CD14-positive monocyte (primary cell): ENCODE data around the gene PRSS50. TPM values are rescaled to one million over a fixed set of nuclear protein-coding genes. Genes with fewer than 3 reads are reported as not detected.

Experiments
- DNase-seq, 3 donors: peaks; one replicate each; pipeline ENCODE4 v3.0.0-alpha.2; 2011 to 2022
- H2AFZ ChIP-seq: 2 replicates; pipeline ENCODE4 v1.6.0; 2012; ENCODE audit warnings: mild to moderate bottlenecking, low read depth, low read length, inconsistent platforms; ENCODE audit not compliant: insufficient read depth, poor library complexity, severe bottlenecking
- H3K27ac ChIP-seq, 2 donors: 1 replicate in 1 of 2; 2 replicates in 1 of 2; pipeline ENCODE4 v1.5.1; 2012 to 2013; ENCODE audit warnings: low read length in 2 of 2, control low read depth in 1 of 2, inconsistent platforms in 1 of 2, low read depth in 1 of 2, mild to moderate bottlenecking in 1 of 2
- H3K27me3 ChIP-seq, 2 donors: one replicate each; pipeline versions ENCODE4 v1.6.0 to v1.6.1; 2011 to 2013; ENCODE audit warnings: low read length in 2 of 2; ENCODE audit not compliant: control insufficient read depth in 2 of 2, insufficient read depth in 2 of 2
- H3K36me3 ChIP-seq, 2 donors: replicated peaks in 1 of 2; 1 replicate in 1 of 2; 2 replicates in 1 of 2; pipeline versions ENCODE4 v1.5.1 to v1.6.1; 2012 to 2013; ENCODE audit warnings: low read length in 2 of 2, control low read depth in 1 of 2, inconsistent platforms in 1 of 2, mild to moderate bottlenecking in 1 of 2; ENCODE audit not compliant: insufficient read depth in 2 of 2, control insufficient read depth in 1 of 2
- H3K4me1 ChIP-seq, 2 donors: 1 replicate in 1 of 2; 2 replicates in 1 of 2; pipeline versions ENCODE4 v1.5.1 to v1.6.1; 2012 to 2013; ENCODE audit warnings: low read length in 2 of 2, control low read depth in 1 of 2, inconsistent platforms in 1 of 2, mild to moderate bottlenecking in 1 of 2, moderate library complexity in 1 of 2; ENCODE audit not compliant: insufficient read depth in 2 of 2, control insufficient read depth in 1 of 2
- H3K4me2 ChIP-seq: replicated peaks from 2 replicates; pipeline ENCODE3; 2012; ENCODE audit warnings: low read length, moderate library complexity, mild to moderate bottlenecking; ENCODE audit not compliant: poor library complexity, severe bottlenecking; ENCODE audit errors: extremely low read depth
- H3K4me3 ChIP-seq, 3 experiments: fragments of 200-600 bp in 1 of 3; sonication (generic) in 1 of 3; replicated peaks in 1 of 3; 1 replicate in 2 of 3; 2 replicates in 1 of 3; pipeline ENCODE4 v1.5.1; 2011 to 2013; ENCODE audit warnings: low read length in 3 of 3, mild to moderate bottlenecking in 3 of 3, control low read depth in 2 of 3, low read depth in 2 of 3, inconsistent platforms in 1 of 3, moderate library complexity in 1 of 3
- H3K79me2 ChIP-seq: 2 replicates; pipeline ENCODE4 v1.6.0; 2012; ENCODE audit warnings: mild to moderate bottlenecking, control low read depth, inconsistent platforms, low read length, moderate library complexity; ENCODE audit not compliant: insufficient read depth
- H3K9ac ChIP-seq: 2 replicates; pipeline ENCODE4 v1.6.0; 2017; ENCODE audit warnings: low read length, mild to moderate bottlenecking; ENCODE audit not compliant: insufficient read depth, poor library complexity, severe bottlenecking
- H3K9me3 ChIP-seq, 2 donors: replicated peaks in 1 of 2; 1 replicate in 1 of 2; 2 replicates in 1 of 2; pipeline versions ENCODE4 v1.5.1 to v1.6.1; 2012 to 2013; ENCODE audit warnings: low read length in 2 of 2, control low read depth in 1 of 2; ENCODE audit not compliant: control insufficient read depth in 1 of 2, insufficient read depth in 1 of 2
- H4K20me1 ChIP-seq: 2 replicates; pipeline ENCODE4 v1.6.0; 2012; ENCODE audit warnings: mild to moderate bottlenecking, low read length, control low read depth, moderate library complexity; ENCODE audit not compliant: insufficient read depth
- H3K27ac Mint-ChIP-seq, 7 donors: one replicate each; pipeline ENCODE4 v1.8.0; 2020; ENCODE audit warnings: mild to moderate bottlenecking in 7 of 7, mixed read lengths in 7 of 7, moderate library complexity in 6 of 7, inconsistent platforms in 2 of 7
- H3K27me3 Mint-ChIP-seq, 3 donors: one replicate each; pipeline ENCODE4 v1.8.0; 2021 to 2022; ENCODE audit warnings: low read depth in 3 of 3, mild to moderate bottlenecking in 3 of 3, mixed read lengths in 3 of 3, moderate library complexity in 3 of 3, inconsistent platforms in 1 of 3
- H3K36me3 Mint-ChIP-seq, 2 donors: one replicate each; pipeline ENCODE4 v1.8.0; 2020; ENCODE audit warnings: mixed read lengths in 2 of 2, inconsistent platforms in 1 of 2, mild to moderate bottlenecking in 1 of 2
- H3K4me1 Mint-ChIP-seq: one replicate; pipeline ENCODE4 v1.8.0; 2020; ENCODE audit warnings: mild to moderate bottlenecking, mixed read lengths
- H3K4me3 Mint-ChIP-seq, 2 donors: one replicate each; pipeline ENCODE4 v1.8.0; 2020; ENCODE audit warnings: mild to moderate bottlenecking in 2 of 2, mixed read lengths in 2 of 2, moderate library complexity in 1 of 2
- H3K9me3 Mint-ChIP-seq, 7 donors: one replicate each; pipeline ENCODE4 v1.8.0; 2020 to 2022; ENCODE audit warnings: mixed read lengths in 7 of 7, mild to moderate bottlenecking in 6 of 7, moderate library complexity in 6 of 7, inconsistent platforms in 2 of 7
- CTCF ChIP-seq: fragments of 200-600 bp; IDR thresholded peaks from one replicate; pipeline ENCODE4 v1.8.0; 2022; ENCODE audit warnings: antibody characterized with exemption, mild to moderate bottlenecking
- WGBS: methylation state at CpG from one replicate; pipeline ENCODE4 v1.1.5; 2013; ENCODE audit warnings: missing lambda C conversion rate; ENCODE audit not compliant: insufficient coverage; 5-methylcytosine and 5-hydroxymethylcytosine counted together
- intact Hi-C, 2 donors: fragments of 100-400 bp; cut with micrococcal nuclease; formaldehyde crosslinking; loops; one replicate each; pipeline versions ENCODE4 v1.15.0 to v1.15.1; 2023
- polyA plus RNA-seq, 3 donors: library from polyadenylated mRNA; depleted of rRNA in 1 of 3; unstranded in 2 of 3; stranded (reverse) in 1 of 3; fragments of 300-500 nt in 2 of 3; fragments of >200 nt in 1 of 3; fragmentation: Illumina TruSeq in 2 of 3; gene quantifications; 1 replicate in 2 of 3; 2 replicates in 1 of 3; pipeline ENCODE4 v1.2.3, GENCODE V29; 2012 to 2021

The PRSS50 gene
- polyA plus RNA-seq, 3 donors, result not detected

GRCh38 chr3:46763178-46763577, 45.5 kb upstream of the PRSS50 start:
- intact Hi-C loops, result no loop called here
- no peak for TF ChIP-seq CTCF
- Histone ChIP-seq H3K4me1 (no peaks in the 10 kb centered on the region), H3K4me3 (no peak overlapping the region), H3K27ac (no peak overlapping the region), H3K9me3 (peaks cover 17 to 25% of the 10 kb centered on the region in 2 donors), H4K20me1 (no peaks in the 10 kb centered on the region), H3K79me2 (no peaks in the 10 kb centered on the region), H3K9ac (no peak overlapping the region), H3K27me3 (no peaks in the 10 kb centered on the region), H3K36me3 (no peaks in the 10 kb centered on the region), H3K4me2 (no peak overlapping the region), H2AFZ (no peak overlapping the region)
- Mint-ChIP-seq H3K27me3 (peaks cover 2 to 11% (median 9%) of the 10 kb centered on the region in 3 donors), H3K27ac (no peak overlapping the region), H3K36me3 (no peaks in the 10 kb centered on the region), H3K4me1 (no peaks in the 10 kb centered on the region), H3K4me3 (no peak overlapping the region), H3K9me3 (peaks cover 3 to 43% (median 39%) of the 10 kb centered on the region in 7 donors)
- DNase-seq, result no peak

DNA sequence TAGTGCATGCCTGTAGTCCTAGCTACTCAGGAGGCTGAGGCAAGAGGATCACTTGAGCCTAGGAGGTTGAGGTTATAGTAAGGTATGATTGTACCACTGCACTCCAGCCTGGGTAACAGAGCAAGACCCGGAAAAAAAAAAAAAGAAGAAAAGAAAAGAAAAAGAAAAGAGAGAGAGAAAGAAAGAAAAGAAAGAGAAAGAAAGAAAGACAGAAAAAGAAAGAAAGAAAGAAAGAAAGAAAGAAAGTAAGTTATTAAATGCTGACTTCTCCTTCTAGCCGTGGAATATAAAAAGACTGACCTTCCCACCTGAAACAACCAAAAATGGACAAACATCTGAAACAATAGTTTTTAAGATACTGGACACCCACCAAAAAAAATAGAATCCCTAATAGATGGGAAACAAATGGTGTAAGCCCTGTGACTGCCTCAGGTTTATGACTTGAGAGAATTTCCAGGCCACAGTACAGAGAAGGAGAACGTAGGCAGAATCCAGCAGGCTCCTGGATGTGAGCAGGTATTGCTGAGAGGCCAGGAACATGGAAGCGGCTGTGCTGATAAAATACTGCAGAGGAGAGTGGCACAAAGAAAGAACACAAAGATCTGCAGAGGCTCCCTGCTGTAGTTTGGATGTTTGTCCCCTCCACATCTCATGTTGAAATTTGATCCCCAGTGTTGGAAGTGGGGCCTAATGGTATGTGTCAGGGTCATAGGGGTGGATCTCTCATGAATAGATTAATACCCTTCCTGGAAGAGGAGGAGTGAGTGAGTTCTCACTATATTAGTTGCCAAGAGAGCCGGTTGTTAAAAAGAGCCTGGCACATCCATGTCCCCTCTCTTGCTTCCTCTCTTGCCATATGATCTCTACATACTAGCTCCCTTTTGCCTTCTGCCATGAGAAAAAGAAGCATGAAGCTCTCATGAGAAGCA, 41.8 kb upstream of the PRSS50 start:
- Histone ChIP-seq H3K27me3 (no peaks in the 10 kb centered on the region), H3K4me3 (no peak overlapping the region), H3K4me1 (no peaks in the 10 kb centered on the region), H3K79me2 (no peaks in the 10 kb centered on the region), H4K20me1 (no peaks in the 10 kb centered on the region), H2AFZ (no peak overlapping the region), H3K9ac (no peak overlapping the region), H3K36me3 (no peaks in the 10 kb centered on the region), H3K4me2 (no peak overlapping the region), H3K27ac (no peak overlapping the region), H3K9me3 (peaks cover under 1 to 6% of the 10 kb centered on the region in 2 donors)
- no peaks in the 10 kb centered on the region for H3K36me3 Mint-ChIP-seq
- intact Hi-C loops, result no loop called here
- peaks cover 2 to 13% (median 9%) of the 10 kb centered on the region in 3 donors for H3K27me3 Mint-ChIP-seq
- no peak overlapping the region for H3K27ac Mint-ChIP-seq
- H3K4me1 Mint-ChIP-seq, result no peaks in the 10 kb centered on the region
- peaks cover 2 to 20% (median 14%) of the 10 kb centered on the region in 7 donors for H3K9me3 Mint-ChIP-seq
- DNase-seq, result no peak
- TF ChIP-seq CTCF, result no peak
- H3K4me3 Mint-ChIP-seq, result no peak overlapping the region
- 100% methylated on average over 3 of the region's 5 CpGs for WGBS
